ENCODE measurements around the gene PPP2R1A.

The PPP2R1A gene

GRCh38 chr19:52170863-52171320, 19.0 kb upstream of the PPP2R1A start:
- DNase-seq (ENCODE audit: low read depth), result no peak
- TF ChIP-seq CTCF (conservative IDR thresholded peaks at IDR 0.05; ENCODE audit: low read depth, low read length), result no peak
- peak overlapping the region; percentile 98 for H3K4me3 ChIP-seq (ENCODE audit: low read length)

DNA sequence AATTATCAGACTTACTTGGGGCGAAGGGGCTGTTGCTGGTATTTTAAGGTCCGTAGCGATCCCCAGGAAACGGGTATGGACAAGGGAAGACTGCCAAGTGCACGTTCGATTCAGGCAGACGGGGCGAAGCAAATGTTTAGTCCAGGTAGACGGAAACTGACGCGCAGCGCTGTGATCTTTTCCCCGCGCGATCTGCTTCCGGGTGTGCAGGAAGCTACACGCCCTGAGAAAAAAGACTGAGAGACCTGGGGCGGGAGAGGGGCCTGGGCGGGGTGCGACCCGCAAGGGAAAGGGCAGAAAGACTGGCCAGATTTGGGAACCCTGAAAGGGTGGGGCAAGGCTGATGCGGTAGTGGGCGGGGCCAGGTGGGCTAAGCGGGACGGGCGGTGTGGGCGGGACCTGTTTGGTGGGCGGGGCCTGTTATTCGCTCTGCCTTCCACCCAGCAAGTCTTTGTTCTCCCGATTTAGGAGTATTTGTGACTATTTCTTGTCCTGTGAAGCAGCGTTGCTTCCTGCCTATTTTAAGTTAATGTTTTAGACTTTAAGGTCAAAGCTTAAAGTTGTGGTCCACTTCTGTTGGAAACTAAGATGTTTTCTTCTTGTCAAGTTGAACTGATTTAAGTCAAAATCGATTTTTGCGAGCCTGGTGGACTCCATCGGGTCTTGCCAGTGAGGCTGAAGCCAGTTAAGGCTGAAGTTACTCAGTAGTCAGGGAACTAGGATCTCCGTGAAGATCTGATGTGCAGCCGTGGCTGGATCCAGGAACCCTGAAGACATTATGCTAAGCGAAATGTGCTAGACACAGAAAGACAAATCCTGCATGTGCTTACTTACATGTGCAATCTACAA, 18.3 kb upstream of the PPP2R1A start, which contains the start of gene ZNF836:
Gene ZNF836, minus strand, starts transcription at position 301 of the 849 bp plus-strand sequence. CDS start 3,549 bp downstream, outside the sequence.
- H3K4me3 ChIP-seq (ENCODE audit: low read length), result peak within 1 kb of the TSS; percentile 98
- no peak for DNase-seq (ENCODE audit: low read depth)
- no peak for TF ChIP-seq CTCF (conservative IDR thresholded peaks at IDR 0.05; ENCODE audit: low read depth, low read length)

- H3K4me3 ChIP-seq (ENCODE audit: low read length), result no peak overlapping the region
- no peak for DNase-seq (ENCODE audit: low read depth)
- TF ChIP-seq CTCF (conservative IDR thresholded peaks at IDR 0.05; ENCODE audit: low read depth, low read length), result no peak
Observed at GRCh38 chr19:52172347-52172746, 17.5 kb upstream of the PPP2R1A start.

GRCh38 chr19:52176574-52176973, 13.3 kb upstream of the PPP2R1A start:
- no peak overlapping the region for H3K4me3 ChIP-seq (ENCODE audit: low read length)
- no peak for TF ChIP-seq CTCF (conservative IDR thresholded peaks at IDR 0.05; ENCODE audit: low read depth, low read length)
- no peak for DNase-seq (ENCODE audit: low read depth)

DNA sequence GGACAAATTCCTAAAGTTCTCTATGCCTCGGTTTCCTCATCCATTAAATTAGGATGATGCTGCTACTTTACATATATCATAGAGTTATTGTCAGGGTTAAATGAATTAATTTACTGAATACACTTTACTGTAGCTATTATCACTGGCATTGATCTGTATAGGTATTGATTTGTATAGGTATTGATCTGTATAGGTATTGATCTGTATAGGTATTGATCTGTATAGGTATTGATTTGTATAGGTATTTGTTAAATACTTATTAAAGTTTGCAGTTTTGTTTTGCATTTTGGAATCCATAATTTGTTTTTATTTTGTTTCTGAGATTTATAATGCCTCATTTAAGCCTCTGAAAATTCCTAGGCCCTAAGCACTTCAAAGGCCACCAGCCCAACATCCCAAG, 2.4 kb upstream of the PPP2R1A start:
- no peak overlapping the region for H3K4me3 ChIP-seq (ENCODE audit: low read length)
- TF ChIP-seq CTCF (conservative IDR thresholded peaks at IDR 0.05; ENCODE audit: low read depth, low read length), result no peak
- DNase-seq (ENCODE audit: low read depth), result no peak

DNA sequence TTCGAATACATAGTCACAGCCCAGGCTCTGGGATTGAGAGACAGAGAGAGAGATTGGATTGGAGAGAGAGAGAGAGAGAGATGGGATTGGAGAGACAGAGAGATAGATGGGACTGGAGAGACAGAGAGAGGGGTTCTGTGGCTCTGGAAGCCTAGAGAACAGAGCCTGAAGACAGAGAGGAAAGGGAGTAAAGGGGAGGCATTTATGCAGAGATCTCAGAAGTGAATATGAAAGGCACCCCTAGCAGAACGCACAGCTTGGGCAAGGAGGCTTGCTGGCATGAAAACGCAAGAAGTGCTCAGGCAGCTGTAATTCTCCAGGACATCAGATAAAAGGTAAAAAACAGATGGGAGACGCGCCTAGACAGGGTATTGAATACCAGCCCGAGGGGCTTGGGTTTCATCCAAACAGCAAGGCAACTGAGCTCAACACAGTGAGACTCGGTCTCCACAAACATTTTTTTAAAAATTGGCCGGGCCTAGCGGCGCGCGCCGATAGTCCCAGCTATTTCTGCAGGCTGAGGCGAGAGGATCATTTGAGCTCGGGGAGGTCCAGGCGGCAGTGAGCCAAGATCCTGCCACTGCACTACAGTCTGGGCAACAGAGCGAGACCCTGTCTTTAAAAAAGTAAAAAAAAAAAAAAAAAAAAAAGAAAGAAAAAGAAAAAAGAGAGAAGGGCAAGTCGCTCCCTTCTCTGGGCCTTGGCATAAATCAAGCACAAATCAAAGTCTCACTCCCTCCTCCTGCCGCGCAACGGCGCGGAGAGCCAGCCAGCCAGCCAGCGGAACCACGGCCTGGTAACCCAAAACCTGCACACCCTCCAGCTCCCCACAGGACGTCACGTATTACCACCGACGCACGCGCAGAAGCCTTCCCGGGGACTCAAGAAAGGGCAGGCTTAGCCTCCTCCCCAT, 774 bp upstream of the PPP2R1A start:
- peak overlapping the region; percentile 54 for H3K4me3 ChIP-seq (ENCODE audit: low read length)
- no peak for DNase-seq (ENCODE audit: low read depth)
- TF ChIP-seq CTCF (conservative IDR thresholded peaks at IDR 0.05; ENCODE audit: low read depth, low read length), result no peak

All from retinal pigment epithelial cell (primary cell).